NCI-H345 treated with DMSO at 0.1 percent for 48 hours (cell line): ENCODE measurements around the gene TINAGL1.

ENCODE experiments used
- DNase-seq: peaks from one replicate; lab custom pipeline; 2025; ENCODE audit not compliant: unreplicated experiment; lab: John Stamatoyannopoulos, UW

TINAGL1 gene

DNA sequence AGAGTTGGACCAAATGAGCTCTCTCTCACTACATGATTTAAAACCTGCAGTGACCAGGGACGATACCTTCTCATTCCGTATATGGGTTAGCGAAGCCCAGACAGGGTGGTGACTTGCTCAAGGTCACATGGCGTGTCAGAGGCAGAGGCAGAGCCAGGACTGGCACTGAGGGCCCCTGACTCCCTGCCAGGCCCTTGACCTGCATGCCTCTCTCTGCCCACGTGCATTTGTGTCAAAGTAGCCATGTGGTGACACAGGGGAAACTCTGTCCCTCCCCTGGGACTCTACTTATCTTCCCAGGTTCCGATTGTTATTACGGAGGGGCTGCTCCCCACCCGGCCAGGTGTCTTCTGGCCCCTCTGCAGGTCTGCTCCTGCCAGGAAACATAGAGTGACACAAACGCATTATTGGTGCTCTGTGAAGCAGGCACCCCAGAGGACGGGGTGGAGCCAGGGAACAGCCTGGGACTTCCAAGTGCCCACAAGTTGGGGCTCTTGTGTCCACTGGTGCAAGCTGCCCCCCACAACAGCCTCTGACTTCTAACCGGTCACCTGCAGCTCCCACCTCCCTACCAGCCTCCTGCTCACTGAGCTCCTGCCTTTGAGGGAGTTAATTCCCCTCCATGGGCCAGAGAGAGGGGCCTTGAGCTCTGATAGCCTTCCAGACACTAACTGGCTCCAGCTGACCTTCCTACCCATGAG, 7.3 kb upstream of the TINAGL1 start:
- DNase-seq = no peak

DNA sequence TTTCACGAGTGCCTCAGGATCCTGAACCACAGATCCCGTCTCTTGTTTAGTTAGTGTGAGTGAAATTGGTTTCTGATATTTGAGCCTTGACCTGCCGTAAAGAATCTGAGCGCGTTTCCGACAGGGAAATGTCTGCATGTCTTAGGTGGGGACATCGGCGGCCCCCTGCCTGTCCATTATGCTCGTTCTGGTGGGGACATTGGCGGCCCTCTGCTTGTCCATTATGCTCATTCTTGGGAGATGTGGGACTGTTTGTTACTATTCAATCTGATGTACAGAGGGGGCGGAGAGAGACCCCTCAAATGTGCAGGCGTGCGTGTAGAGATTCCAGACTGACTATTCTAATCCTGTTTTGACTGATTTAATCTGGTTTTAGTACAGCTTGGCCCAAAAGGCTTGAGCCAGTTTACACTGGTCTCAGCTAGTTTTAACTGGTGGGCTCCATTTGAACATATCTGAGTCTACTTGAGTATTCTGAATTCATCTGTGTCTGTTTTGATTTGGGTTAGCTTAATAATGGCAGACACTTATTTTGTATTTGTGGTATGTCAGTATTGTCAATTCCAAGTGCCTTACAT, 6.6 kb upstream of the TINAGL1 start:
- DNase-seq = no peak

DNA sequence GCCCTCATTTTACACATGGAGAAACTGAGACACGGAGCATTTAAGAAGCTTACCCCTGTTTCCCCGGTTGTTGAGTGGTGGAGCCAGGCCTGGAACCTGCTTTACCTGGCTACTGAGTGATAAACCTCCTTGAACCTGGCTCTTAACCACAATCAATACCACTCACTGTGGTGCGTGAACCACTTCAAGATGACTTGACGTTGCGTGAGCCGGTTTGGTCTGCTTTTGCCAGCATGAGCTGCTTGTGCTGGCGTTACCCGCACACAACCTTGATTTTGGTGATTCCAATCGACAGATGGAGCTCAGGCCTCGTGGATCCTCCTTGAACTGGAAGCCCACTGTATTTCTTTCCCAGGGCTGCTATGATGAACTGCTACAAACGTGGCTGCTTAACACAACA, 6.1 kb upstream of the TINAGL1 start:
- DNase-seq = no peak

DNA sequence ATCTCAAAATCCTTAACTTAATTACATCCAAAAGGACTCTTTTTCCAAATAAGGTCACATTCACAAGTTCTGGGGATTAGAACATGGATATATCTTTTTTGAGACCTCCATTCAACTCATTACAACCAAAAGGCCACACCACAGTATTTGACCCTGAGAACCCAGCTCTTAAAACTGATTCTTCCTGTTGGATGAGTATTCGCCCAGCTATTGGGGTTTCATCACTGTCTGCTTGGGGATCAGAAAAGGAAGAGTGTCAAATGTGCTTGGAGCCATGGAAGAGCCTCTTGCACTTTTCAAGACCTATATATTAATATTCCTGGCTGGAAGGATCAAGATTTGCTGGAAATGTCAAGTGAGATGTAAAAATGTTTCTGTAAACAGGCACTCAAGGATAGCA, 5.4 kb upstream of the TINAGL1 start:
- DNase-seq = no peak

DNA sequence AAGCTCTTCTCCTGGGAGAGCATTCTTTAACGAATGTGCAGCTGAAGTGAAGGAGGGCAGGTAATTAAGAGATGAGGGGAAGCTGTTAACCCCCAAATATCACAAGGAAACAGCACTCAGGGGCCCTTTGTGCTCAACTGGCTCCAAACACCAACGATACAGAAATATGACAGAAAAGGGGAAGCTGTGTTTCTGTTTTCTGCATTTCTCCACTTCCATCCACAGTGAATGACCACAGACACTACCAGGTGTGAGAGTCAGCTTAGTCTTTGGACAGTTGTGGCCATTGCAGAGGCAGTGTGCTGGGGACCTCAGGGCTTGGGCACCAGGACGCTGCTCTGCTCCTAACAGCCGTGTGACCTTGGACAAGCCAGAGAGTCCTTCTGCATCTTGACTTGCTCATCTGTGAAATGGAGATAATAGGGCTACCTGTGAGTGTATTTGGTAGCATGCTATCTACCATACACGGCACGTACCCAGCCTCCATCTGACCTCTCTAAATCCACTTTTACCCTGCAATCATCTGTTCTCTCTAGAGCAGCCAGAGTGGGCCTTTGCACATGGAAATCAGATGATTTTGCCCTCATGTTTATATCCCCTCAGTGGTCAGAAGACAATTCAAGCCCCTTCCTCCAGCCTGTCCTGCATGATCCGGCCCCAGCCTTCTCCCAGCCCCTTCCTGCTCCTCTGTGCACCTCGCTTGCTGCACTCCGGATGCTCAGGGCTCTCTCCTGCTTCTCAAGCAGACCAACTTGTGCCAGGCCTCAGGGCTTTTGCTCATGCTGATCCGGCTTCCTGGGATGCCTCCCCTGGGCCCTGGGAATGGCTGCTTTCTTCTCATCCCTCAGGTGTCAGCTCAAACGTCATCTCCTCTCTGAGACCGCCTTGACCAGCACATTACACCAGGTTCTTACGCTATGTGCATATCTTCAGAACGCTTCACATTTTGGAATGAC, 4.7 kb upstream of the TINAGL1 start:
- no peak for DNase-seq

DNA sequence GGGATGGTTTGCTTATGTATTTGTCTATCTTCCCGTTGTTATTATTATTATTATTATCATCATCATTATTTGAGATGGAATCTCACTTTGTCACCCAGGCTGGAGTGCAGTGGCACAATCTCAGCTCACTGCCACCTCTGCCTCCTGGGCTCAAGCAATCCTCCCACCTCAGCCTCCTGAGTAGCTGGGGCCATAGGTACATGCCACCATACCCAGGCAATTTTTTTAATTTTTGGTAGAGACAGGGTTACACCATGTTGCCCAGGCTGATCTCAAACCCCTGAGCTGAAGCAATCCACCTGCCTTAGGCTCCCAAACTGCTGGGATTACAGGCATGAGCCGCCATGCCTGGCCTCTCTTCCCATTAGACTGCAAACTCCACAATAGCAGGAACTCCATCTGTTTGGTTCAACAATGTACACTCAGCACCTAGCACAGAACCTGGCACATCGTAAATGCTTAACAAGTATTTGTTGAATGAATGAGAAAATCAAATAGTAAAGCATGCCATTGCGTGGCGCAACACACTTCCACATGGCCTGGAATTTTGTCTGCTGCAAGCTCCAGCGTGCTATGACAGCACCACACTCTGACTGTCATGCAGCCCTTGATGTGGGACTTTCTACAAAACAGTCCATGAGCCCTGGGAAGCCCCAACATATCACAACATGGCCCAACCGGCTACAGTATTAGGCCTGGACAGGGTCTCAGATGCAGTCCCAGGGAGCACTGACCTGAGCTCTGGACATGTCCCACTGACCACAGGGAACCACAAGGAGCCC, 3.8 kb upstream of the TINAGL1 start:
- no peak for DNase-seq

DNA sequence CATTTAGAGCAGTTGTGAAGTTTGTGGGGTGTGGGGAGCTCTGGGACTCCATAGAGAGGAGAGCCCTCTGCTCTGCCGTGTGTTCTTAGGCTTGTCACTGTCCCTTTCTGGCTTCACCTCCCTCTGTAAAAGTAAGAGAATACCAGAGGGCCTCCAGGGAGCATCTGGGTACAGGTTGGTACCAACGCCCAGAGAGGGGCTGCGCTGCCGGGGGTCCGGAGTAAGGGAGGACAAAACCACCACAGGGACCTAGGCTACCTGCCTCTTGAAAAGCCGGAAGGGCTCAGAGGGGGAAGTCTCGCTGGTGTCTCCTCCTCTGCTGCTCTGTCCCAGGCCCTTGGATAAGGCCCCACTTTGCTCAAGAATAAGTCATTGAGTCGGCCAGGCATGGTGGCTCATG, 3.1 kb upstream of the TINAGL1 start:
- no peak for DNase-seq

DNA sequence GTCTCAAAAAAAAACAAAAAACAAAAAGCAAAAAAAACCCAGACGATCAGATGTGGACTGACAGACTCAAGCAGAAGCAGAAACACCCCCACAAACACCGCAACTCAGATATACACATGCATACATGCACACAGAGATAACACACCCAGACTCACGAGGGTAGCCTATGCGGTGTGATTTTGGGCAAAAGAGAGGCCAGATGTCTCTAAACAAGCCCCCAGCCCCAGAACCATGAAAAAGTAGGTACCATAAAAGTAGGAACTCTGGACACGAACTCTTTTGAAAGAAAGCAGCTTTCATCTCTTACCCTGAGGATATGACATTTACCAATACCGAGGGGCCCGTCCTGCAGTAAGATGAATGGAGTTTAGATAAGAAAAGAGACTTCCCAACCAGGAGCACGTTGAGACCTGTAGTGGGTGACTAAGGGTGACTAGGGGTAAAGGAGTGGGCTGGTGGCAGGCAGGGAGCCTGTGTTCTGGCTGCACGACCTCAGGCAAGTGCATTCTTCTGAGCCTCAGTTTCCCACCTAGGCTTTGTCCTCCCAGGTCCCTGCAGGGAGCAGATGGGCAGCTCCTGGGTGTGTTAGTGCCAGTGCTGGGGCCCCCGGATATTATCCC, 1.5 kb upstream of the TINAGL1 start:
- DNase-seq = no peak

DNA sequence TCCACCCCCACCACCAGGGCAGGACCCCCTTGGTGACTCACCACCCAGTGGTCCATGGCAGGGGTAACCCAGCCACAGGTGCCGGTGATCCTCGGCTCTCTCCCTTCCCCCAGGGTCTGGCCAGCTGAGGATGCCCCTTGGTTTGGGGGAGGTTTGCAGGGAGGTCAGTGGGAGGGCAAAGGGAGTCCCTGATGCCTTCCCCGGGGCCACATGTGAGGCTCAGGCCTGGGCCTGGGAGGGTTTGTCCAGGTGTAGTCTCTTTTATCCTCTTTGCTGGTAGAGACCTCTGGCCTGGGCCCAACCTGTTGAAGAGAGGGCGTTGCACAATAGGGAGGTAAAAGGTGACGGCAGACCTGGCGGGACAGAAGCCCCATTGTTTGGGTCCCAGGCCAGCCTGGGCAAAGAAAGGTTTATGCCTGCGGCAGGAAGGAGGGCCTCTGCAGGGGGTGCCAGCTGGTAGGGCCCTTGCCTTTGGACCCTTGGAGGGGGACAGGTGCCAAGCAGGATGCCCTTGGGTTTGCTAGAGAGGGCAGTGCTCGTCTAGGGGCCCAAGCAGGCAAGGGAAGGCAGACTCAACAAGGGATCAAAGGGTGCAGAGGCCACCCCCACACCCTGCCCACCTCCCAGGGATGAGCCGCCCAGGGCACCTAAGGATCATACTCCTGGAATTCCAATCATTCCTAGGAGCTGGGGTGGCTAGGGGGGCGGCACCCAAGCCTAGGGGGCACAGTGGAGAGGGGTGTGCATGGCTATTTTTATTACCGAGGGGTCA, 760 bp upstream of the TINAGL1 start:
- no peak for DNase-seq

DNA sequence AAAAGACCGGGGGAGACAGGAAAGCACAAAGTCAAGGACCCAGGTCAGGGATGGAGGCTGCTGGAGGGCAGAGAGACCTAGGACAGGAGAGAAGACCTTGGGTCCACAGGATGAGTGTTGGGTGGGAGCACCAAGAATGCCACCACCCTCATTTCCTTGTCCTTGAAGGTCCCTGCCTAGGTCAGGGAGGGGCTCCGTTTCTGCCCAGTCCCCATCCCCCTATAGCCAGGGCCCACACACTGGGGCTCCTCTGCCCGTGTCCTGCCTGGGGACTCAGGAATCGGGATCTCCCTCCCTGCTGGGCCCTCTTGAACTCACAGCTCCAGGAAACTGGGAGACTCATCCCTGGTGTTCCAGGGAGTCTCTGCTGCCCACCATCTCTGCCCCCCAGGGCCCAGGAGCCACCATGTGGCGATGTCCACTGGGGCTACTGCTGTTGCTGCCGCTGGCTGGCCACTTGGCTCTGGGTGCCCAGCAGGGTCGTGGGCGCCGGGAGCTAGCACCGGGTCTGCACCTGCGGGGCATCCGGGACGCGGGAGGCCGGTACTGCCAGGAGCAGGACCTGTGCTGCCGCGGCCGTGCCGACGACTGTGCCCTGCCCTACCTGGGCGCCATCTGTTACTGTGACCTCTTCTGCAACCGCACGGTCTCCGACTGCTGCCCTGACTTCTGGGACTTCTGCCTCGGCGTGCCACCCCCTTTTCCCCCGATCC, 584 bp downstream of the TINAGL1 start:
- no peak for DNase-seq

DNA sequence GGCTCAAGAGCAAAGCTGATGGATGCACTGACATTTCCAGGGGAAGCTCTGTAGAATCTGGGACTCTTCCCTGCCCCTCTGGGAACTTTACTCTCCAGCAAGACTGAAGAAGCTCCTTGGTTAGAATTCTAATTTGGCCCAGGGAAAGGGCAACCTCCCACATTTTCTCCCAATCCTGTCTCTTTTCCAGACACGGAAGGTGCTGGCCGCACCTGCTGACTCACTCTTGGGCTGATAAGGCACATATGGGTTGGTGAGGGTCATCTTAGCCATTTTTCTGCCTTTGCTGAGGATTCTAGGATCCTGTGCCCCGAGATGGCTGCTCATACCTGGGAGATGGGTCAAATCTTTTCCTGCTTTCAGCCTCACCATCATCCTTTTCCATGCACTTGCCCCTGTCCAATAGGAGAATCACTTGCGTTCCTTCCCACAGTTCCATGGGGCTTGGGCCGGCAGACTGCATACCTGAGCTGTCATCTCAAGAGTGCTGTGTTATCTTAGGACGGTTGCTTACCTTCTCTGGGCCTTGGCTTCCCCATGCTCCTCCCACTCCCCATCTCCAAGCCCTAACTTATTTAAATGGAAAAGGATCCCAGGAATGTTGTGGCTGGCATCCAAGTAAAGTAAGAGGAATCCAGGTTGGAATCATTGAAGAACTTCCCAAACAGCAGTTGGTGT, 1.3 kb downstream of the TINAGL1 start:
- no peak for DNase-seq

DNA sequence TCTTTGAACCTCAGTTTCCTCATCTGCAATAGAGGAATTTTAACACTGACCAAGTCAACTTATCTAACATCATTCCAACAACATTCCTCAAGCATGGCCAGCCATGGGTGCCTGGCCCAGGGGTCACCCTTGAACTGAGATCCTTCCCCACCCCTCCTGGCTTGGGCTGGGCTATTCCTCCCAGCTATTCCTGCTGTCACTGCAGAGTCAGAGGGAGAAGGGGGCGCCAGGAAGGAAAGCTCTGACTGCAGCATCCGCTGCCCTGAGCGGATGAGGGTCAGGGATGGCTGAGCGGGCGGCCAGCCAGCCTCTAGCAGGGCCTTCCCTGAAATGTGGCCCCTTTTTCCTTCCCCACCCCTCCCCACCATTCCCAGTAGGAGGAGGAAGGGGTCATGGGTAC, 3.1 kb downstream of the TINAGL1 start:
- DNase-seq = no peak

DNA sequence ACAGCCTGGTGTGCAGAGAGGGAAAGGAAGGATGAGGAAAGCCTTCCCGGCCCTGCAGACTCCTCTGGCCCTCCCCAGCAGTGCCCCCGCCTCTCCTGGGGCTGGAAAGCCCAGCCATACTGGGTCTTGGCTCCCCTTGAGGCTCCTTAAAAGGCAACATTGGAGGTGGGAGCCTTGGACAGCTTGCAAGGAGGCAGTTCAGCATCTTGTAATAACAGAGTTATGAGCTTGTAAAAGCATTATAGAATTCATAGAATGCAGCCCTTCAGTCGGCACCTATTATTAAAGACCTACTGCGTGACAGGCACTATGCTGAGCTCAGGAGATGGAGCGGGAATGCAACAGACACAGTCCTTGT, 4.2 kb downstream of the TINAGL1 start:
- DNase-seq = no peak

DNA sequence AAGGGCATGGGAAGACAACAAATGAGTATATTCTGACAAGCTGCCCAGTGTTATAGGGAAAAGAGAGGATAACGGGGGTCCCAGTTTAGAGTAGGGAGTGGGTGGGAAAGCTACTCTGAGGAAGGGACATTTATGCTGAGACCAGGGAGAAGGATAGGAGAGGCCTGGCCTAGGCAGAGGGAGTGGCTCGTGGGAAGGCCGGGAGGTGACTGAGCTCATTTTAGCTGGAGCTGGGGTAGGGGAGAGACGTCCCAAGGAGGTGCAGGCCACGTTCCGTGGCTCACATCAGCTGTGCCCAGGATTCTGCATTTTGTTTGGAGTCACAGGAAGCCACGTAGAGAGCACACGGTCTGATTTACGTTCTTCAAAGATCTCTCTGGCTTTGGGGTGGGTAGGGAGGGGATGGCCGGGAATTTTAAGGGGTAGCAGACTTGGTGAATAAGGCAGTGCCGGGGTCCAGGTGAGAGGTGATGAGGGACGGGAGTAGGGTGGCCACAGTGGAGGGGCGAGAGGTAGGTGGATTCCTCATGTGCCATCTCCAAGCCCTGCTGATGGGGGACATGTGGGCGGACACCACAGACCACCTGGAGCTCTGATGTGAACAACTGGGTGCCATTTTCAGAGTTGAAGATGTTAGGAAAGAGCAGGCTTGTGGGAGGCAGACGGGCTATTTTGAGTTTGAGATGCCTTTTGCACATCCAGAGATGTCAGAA, 4.7 kb downstream of the TINAGL1 start:
- DNase-seq = no peak

DNA sequence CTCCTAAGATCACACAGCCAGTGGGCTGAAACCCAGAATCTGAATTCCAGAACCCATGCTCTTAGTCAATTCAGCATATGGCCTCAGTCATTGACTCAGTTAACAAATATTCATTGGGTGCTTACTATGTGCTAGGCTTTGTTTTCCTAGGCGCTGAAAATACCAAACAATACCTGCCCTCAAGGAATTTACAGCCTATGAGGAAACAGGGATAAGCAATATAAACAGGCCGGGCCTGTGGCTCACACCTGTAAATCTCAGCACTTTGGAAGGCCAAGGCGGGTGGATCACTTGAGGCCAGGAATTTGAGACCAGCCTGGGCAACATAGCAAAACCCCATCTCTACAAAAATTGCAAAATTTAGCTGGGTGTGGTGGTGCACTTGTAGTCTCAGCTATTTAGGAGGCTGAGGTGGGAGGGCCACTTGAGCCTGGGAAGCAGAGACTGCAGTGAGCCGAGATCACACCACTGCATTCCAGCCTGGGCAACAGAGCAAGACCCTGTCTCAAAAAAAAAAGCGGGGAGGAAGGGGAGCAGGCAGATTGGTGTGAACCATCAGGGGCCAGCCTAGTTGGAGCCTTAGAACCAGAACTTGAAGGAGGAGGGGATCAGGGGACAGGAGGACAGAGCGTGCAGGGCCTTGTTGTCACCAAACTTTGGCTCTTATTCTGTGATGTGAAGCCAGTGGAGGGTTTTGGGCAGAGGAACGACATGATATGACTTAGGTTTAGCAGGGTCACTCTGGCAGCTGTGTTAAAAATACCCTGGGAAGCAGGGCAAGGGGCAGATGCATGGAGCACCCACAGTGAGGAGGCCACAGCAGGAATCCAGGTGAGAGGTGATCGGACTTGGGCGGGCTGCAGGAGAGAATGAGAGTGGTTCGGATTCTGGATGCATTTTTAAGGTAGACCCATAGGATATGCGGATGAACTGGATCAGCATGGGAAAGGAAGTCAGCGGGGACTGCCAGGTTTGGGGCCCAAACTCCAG, 5.8 kb downstream of the TINAGL1 start:
- no peak for DNase-seq

DNA sequence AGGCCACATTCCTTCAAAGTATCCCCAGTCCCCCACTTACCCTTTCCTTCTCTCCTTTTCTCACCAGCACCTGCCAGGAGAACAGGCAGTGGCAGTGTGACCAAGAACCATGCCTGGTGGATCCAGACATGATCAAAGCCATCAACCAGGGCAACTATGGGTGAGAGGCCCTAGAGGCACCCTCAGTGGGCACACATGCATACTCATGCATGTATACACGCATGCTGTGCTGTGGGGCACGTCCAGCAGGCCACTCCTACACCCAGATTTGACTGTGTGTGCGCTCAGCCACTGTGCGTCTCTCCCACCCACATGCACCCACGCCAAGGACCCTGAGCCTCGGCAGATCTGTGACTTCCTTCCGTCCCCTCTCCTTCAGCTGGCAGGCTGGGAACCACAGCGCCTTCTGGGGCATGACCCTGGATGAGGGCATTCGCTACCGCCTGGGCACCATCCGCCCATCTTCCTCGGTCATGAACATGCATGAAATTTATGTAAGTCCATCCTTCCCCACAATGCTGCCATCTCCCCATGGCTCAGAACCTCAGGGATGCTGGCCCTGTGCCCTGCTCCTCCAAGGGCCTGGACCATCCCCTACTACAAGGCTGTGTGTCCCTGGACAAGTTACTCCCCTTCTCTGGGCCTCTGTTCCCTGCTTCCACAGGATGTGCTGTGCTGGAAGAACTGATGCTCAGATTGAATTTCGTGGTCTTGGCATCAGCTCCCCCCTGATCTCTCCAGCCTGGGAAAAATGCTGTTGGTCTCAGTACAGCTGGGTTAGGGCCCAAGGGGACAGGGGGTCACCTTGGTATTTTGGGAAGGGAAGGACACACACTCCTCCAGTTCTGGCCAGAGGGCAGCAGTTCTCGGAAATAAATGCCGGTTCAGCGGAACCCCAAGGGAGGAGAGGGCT, 7.0 kb downstream of the TINAGL1 start:
- DNase-seq = no peak
